Upper lobe of right lung (tissue), 1 donor: ENCODE results near the gene TAS2R42. TPM values are rescaled to one million over a fixed set of nuclear protein-coding genes. Genes with fewer than 3 reads are reported as not detected.

Experiments used
- ATAC-seq: fragments of 200-7000 bp; cut with Tn5 transposase; one replicate; pipeline ENCODE4 v1.9.1; 2020; ENCODE audit warnings: mild to moderate bottlenecking, moderate library complexity
- DNase-seq: peaks from one replicate; pipeline ENCODE4 v3.0.0-alpha.2; 2020
- H3K27ac ChIP-seq: fragments of 200-600 bp; one replicate; pipeline ENCODE4 v1.8.0; 2022
- H3K27me3 ChIP-seq: fragments of 200-600 bp; one replicate; pipeline ENCODE4 v1.8.0; 2022; ENCODE audit warnings: mild to moderate bottlenecking
- H3K36me3 ChIP-seq: fragments of 200-600 bp; one replicate; pipeline ENCODE4 v1.8.0; 2022
- H3K4me1 ChIP-seq: fragments of 200-600 bp; one replicate; pipeline ENCODE4 v1.8.0; 2022
- H3K4me3 ChIP-seq: fragments of 200-600 bp; one replicate; pipeline ENCODE4 v1.8.0; 2022; ENCODE audit warnings: mild to moderate bottlenecking
- H3K9me3 ChIP-seq: fragments of 200-600 bp; one replicate; pipeline ENCODE4 v1.8.0; 2022
- intact Hi-C: fragments of 100-400 bp; cut with DNase I; formaldehyde crosslinking; loops from one replicate; pipeline ENCODE4 v1.11.0; 2022
- total RNA-seq: library from RNA; stranded (reverse); fragmentation: NEBNext Ultra II Directional; extraction: Animal tissue kit (Norgen Biotek cat#: 25700); gene quantifications from one replicate; pipeline ENCODE4 v1.2.1, GENCODE V29; 2021
- TF ChIP-seq, protein P1 (sequence below): fragments of 200-600 bp; IDR thresholded peaks from one replicate; pipeline ENCODE4 v1.8.0; 2022; ENCODE audit warnings: antibody characterized with exemption
- donor health status: DM: no; HTN: yes; CAD: no; lungs with severe emphysema.

Gene TAS2R42
- total RNA-seq, 1 donor from 2014 or later: not detected

GRCh38 chr12:11162502-11162901 is 24.2 kb downstream of the TAS2R42 start:
- no peaks in the 10 kb centered on the region for H3K9me3 ChIP-seq
- ATAC-seq (no peak), DNase-seq (no peak)
- H3K4me1 ChIP-seq: no peaks in the 10 kb centered on the region
- H3K27ac ChIP-seq: no peak overlapping the region
- TF ChIP-seq, protein P1, sequence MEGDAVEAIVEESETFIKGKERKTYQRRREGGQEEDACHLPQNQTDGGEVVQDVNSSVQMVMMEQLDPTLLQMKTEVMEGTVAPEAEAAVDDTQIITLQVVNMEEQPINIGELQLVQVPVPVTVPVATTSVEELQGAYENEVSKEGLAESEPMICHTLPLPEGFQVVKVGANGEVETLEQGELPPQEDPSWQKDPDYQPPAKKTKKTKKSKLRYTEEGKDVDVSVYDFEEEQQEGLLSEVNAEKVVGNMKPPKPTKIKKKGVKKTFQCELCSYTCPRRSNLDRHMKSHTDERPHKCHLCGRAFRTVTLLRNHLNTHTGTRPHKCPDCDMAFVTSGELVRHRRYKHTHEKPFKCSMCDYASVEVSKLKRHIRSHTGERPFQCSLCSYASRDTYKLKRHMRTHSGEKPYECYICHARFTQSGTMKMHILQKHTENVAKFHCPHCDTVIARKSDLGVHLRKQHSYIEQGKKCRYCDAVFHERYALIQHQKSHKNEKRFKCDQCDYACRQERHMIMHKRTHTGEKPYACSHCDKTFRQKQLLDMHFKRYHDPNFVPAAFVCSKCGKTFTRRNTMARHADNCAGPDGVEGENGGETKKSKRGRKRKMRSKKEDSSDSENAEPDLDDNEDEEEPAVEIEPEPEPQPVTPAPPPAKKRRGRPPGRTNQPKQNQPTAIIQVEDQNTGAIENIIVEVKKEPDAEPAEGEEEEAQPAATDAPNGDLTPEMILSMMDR: no peak
- no peaks in the 10 kb centered on the region for H3K27me3 ChIP-seq
- H3K4me3 ChIP-seq: no peak overlapping the region
- peaks cover 6% of the 10 kb centered on the region for H3K36me3 ChIP-seq
- intact Hi-C loops: no loop called here

- Histone ChIP-seq H3K4me3 (no peak overlapping the region), H3K9me3 (no peaks in the 10 kb centered on the region), H3K4me1 (no peaks in the 10 kb centered on the region), H3K36me3 (no peaks in the 10 kb centered on the region), H3K27me3 (no peaks in the 10 kb centered on the region), H3K27ac (no peak overlapping the region)
- no peak for ATAC-seq
- TF ChIP-seq, protein P1: no peak
- DNase-seq: no peak
- intact Hi-C loops: no loop called here
These were observed 27.8 kb downstream of the TAS2R42 start for GRCh38 chr12:11158885-11159444.

DNA sequence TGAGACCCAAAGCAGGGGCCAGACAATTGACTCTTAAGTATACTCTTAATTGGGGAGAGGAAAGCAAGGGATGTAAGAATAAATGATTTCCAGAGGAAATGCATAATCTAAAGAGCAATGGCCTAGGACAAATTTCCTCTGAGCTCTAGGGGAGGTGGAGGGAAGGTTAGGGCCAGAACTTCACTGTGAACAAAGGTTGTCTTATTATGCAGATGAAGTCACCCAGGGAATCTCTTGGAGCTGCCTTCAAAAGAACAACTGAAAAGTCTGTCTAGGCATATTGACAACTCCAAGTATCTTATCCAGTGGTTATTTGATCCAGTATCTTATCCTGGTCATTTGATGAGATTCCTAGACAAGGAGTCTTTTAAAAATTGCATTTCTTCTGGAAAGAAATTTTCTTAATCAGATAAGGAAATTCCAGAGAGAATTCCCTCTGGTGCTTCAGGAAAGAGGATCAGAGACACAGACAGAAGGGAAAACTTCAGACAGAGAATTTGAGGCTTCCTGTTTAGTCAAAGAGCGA is 32.3 kb downstream of the TAS2R42 start:
- Histone ChIP-seq H3K27me3 (no peaks in the 10 kb centered on the region), H3K4me1 (no peaks in the 10 kb centered on the region), H3K4me3 (no peak overlapping the region), H3K36me3 (no peaks in the 10 kb centered on the region), H3K27ac (no peak overlapping the region), H3K9me3 (no peaks in the 10 kb centered on the region)
- DNase-seq (no peak), ATAC-seq (no peak)
- intact Hi-C loops: no loop called here
- TF ChIP-seq, protein P1: no peak

DNA sequence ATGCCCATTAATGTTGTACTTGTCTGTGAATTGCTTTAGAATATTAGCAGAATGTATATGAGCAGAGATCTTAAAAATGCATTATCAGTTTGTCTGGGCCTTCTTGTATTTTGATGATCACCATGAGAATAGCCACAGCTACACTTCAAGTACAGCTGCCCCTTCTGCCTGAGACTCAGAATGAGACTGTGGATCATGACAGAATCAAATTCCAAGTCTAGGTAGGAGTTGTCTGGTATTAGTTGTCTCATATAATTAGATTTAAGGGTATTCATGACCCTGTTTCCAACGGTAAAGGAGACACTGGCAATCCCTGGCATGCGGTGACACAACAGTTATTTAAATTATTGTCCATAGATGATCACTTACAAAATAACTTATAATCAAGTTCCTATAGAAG is 34.0 kb downstream of the TAS2R42 start:
- intact Hi-C loops: no loop called here
- DNase-seq (no peak), ATAC-seq (no peak)
- H3K9me3 ChIP-seq: no peaks in the 10 kb centered on the region
- no peak overlapping the region for H3K27ac ChIP-seq
- TF ChIP-seq, protein P1: no peak
- no peaks in the 10 kb centered on the region for H3K36me3 ChIP-seq
- no peaks in the 10 kb centered on the region for H3K27me3 ChIP-seq
- H3K4me3 ChIP-seq: no peak overlapping the region
- no peaks in the 10 kb centered on the region for H3K4me1 ChIP-seq

- H3K36me3 ChIP-seq: no peaks in the 10 kb centered on the region
- H3K4me1 ChIP-seq: no peaks in the 10 kb centered on the region
- H3K9me3 ChIP-seq: no peaks in the 10 kb centered on the region
- intact Hi-C loops: no loop called here
- no peak for DNase-seq
- no peak overlapping the region for H3K27ac ChIP-seq
- no peak overlapping the region for H3K4me3 ChIP-seq
- H3K27me3 ChIP-seq: no peaks in the 10 kb centered on the region
- ATAC-seq: no peak
- TF ChIP-seq, protein P1: no peak
These were observed 35.9 kb downstream of the TAS2R42 start for GRCh38 chr12:11150832-11151231.

- no peak overlapping the region for H3K27ac ChIP-seq
- intact Hi-C loops: no loop called here
- no peak for ATAC-seq
These were observed 39.3 kb downstream of the TAS2R42 start for GRCh38 chr12:11147420-11147819.

More at GRCh38 chr12:11147420-11147819, 39.3 kb downstream of the TAS2R42 start:
- H3K4me1 ChIP-seq: no peaks in the 10 kb centered on the region
- H3K27me3 ChIP-seq: no peaks in the 10 kb centered on the region
- H3K4me3 ChIP-seq: no peak overlapping the region
- no peaks in the 10 kb centered on the region for H3K36me3 ChIP-seq
- no peaks in the 10 kb centered on the region for H3K9me3 ChIP-seq
- TF ChIP-seq, protein P1: no peak
- no peak for DNase-seq
